GM12878 (cell line): ENCODE results near the gene MUC5B. TPM values are rescaled to one million over a fixed set of nuclear protein-coding genes. Genes with fewer than 3 reads are reported as not detected.

Source experiments
- ATAC-seq: fragments of 200-7000 bp; cut with Tn5 transposase; 3 replicates; pipeline ENCODE4 v1.9.1; 2020; ENCODE audit warnings: mild to moderate bottlenecking, moderate library complexity
- BruUV-seq: library from RNA; stranded (reverse); fragments of 400-500 nt; replicated peaks from 2 replicates; lab custom pipeline; 2021; lab: Mats Ljungman, UMichigan
- CTCF ChIA-PET: fragments of 300-600 bp; sonication (Branson Sonifier 250); formaldehyde crosslinking; extraction: SDS; loops from one replicate; lab custom pipeline; 2021; ENCODE audit warnings: inconsistent platforms; lab: Yijun Ruan, JAX
- POLR2A ChIA-PET: fragments of 350-600 bp; formaldehyde crosslinking; extraction: SDS; loops from one replicate; lab custom pipeline; 2021; ENCODE audit warnings: inconsistent platforms; lab: Charles Lee
- RAD21 ChIA-PET: fragments of 300-600 bp; sonication (Branson Sonifier 250); formaldehyde crosslinking; loops from one replicate; lab custom pipeline; 2023; ENCODE audit warnings: antibody characterized with exemption; ENCODE audit not compliant: unreplicated experiment; lab: Charles Lee
- SMC1A ChIA-PET: fragments of 300-600 bp; sonication (Branson Sonifier 250); formaldehyde crosslinking; loops from one replicate; lab custom pipeline; 2023; ENCODE audit not compliant: unreplicated experiment, uncharacterized antibody; lab: Charles Lee
- DNase-seq: peaks from one replicate; pipeline ENCODE4 v3.0.0-alpha.2; 2011; ENCODE audit warnings: low read depth, low spot score
- FAIRE-seq: peaks from 3 replicates; lab custom pipeline; 2011; peaks lifted over from hg19 to GRCh38; lab: Jason Lieb, UNC
- H2AFZ ChIP-seq: 2 replicates; pipeline ENCODE4 v1.6.0; 2011; ENCODE audit warnings: low read depth, low read length, control low read depth; ENCODE audit not compliant: control insufficient read depth
- H3K27ac ChIP-seq: 2 replicates; pipeline ENCODE4 v1.5.1; 2011; ENCODE audit warnings: control low read depth; ENCODE audit not compliant: control insufficient read depth, insufficient read depth
- H3K27me3 ChIP-seq, 2 experiments: replicated peaks in 1 of 2; 2 replicates each; pipeline versions ENCODE4 v1.6.0 to v1.6.1; 2011; ENCODE audit warnings: low read length in 1 of 2; ENCODE audit not compliant: control insufficient read depth in 2 of 2, insufficient read depth in 2 of 2
- H3K36me3 ChIP-seq, 2 experiments: 2 replicates each; pipeline ENCODE4 v1.5.1; 2011; ENCODE audit warnings: low read length in 1 of 2; ENCODE audit not compliant: control insufficient read depth in 2 of 2, insufficient read depth in 2 of 2
- H3K4me1 ChIP-seq: 2 replicates; pipeline ENCODE4 v1.6.1; 2011; ENCODE audit warnings: mild to moderate bottlenecking, low read length, moderate library complexity, mixed read lengths; ENCODE audit not compliant: control insufficient read depth, insufficient read depth
- H3K4me2 ChIP-seq: 2 replicates; pipeline ENCODE4 v1.6.0; 2011; ENCODE audit warnings: control low read depth; ENCODE audit not compliant: control insufficient read depth, insufficient read depth
- H3K4me3 ChIP-seq: fragments of 200-600 bp; sonication (generic); 2 replicates; pipeline ENCODE4 v1.5.1; 2016
- H3K79me2 ChIP-seq: 2 replicates; pipeline ENCODE4 v1.6.0; 2011; ENCODE audit warnings: low read length; ENCODE audit not compliant: control insufficient read depth, insufficient read depth
- H3K9ac ChIP-seq: 2 replicates; pipeline ENCODE4 v1.8.0; 2011; ENCODE audit warnings: low read length, control low read depth, mixed read lengths; ENCODE audit not compliant: control insufficient read depth, insufficient read depth
- H3K9me3 ChIP-seq: replicated peaks from 3 replicates; pipeline ENCODE4 v1.5.1; 2011; ENCODE audit warnings: mild to moderate bottlenecking, low read length; ENCODE audit not compliant: control insufficient read depth, insufficient read depth
- H4K20me1 ChIP-seq: 2 replicates; pipeline ENCODE4 v1.6.0; 2011; ENCODE audit not compliant: control insufficient read depth, insufficient read depth
- BRCA1 ChIP-seq: IDR thresholded peaks from 2 replicates; pipeline ENCODE4 v1.6.1; 2011; ENCODE audit warnings: low read depth, low read length, improper control_type of control experiment
- CBX5 ChIP-seq: sonication (generic); IDR thresholded peaks from 2 replicates; pipeline ENCODE4 v1.6.1; 2016; ENCODE audit warnings: low read depth, moderate library complexity, mild to moderate bottlenecking, inconsistent platforms
- CHD2 ChIP-seq: IDR thresholded peaks from 2 replicates; pipeline ENCODE4 v1.6.1; 2011; ENCODE audit warnings: low read depth, low read length, improper control_type of control experiment, borderline replicate concordance
- JUNB ChIP-seq: IDR thresholded peaks from 2 replicates; pipeline ENCODE4 v1.6.1; 2016; ENCODE audit warnings: antibody characterized with exemption, mild to moderate bottlenecking
- KDM1A ChIP-seq: fragments of 200-600 bp; sonication (generic); IDR thresholded peaks from 2 replicates; pipeline ENCODE4 v1.6.1; 2016; ENCODE audit warnings: borderline replicate concordance
- MEF2A ChIP-seq: IDR thresholded peaks from 2 replicates; pipeline ENCODE4 v1.6.1; 2011; ENCODE audit warnings: low read depth, mild to moderate bottlenecking, low read length, moderate library complexity; ENCODE audit not compliant: insufficient read depth
- MTA2 ChIP-seq: fragments of 450-650 bp; IDR thresholded peaks from 2 replicates; pipeline ENCODE4 v1.6.1; 2016; ENCODE audit warnings: low read depth, mild to moderate bottlenecking, moderate library complexity
- MYC ChIP-seq: IDR thresholded peaks from 2 replicates; pipeline ENCODE4 v1.6.1; 2011; ENCODE audit warnings: mild to moderate bottlenecking, low read length, moderate library complexity, inconsistent platforms; ENCODE audit not compliant: insufficient read depth, insufficient replicate concordance, insufficient read length, severe bottlenecking
- POU2F2 ChIP-seq: IDR thresholded peaks from 3 replicates; pipeline ENCODE4 v1.6.1; 2011; ENCODE audit warnings: low read depth, mild to moderate bottlenecking, low read length, borderline replicate concordance
- RAD51 ChIP-seq: fragments of 450-650 bp; IDR thresholded peaks from 2 replicates; pipeline ENCODE4 v1.6.1; 2016; ENCODE audit warnings: moderate library complexity, mild to moderate bottlenecking, inconsistent platforms
- SMARCA5 ChIP-seq: fragments of 450-650 bp; IDR thresholded peaks from 2 replicates; pipeline ENCODE4 v1.6.1; 2017; ENCODE audit warnings: mild to moderate bottlenecking
- USF2 ChIP-seq: IDR thresholded peaks from 2 replicates; pipeline ENCODE4 v1.6.1; 2011; ENCODE audit warnings: low read depth, low read length, improper control_type of control experiment, borderline replicate concordance
- WRNIP1 ChIP-seq: IDR thresholded peaks from 2 replicates; pipeline ENCODE4 v1.6.1; 2011; ENCODE audit warnings: low read depth, low read length, improper control_type of control experiment, borderline replicate concordance
- ZBTB33 ChIP-seq: fragments of 450-650 bp; IDR thresholded peaks from 2 replicates; pipeline ENCODE4 v1.6.1; 2017; ENCODE audit warnings: mild to moderate bottlenecking
- ZNF24 ChIP-seq: fragments of 450-650 bp; IDR thresholded peaks from 2 replicates; pipeline ENCODE4 v1.6.1; 2017; ENCODE audit warnings: antibody characterized with exemption, mild to moderate bottlenecking
- ZNF274 ChIP-seq: IDR thresholded peaks from one replicate; pipeline ENCODE4 v1.8.0; 2011; ENCODE audit not compliant: insufficient read length, insufficient read depth
- ZNF384 ChIP-seq: IDR thresholded peaks from 2 replicates; pipeline ENCODE4 v1.6.1; 2012; ENCODE audit warnings: low read depth, mild to moderate bottlenecking, low read length, improper control_type of control experiment, borderline replicate concordance
- WGBS: methylation state at CpG from one replicate; pipeline ENCODE4 v1.1.6; 2016; ENCODE audit warnings: low lambda C conversion rate; ENCODE audit not compliant: insufficient replicate concordance, insufficient coverage; ENCODE audit errors: missing lambda C conversion rate; 5-methylcytosine and 5-hydroxymethylcytosine counted together
- in situ Hi-C: fragments of 300-500 bp; cut with MboI; formaldehyde crosslinking; loops from 9 replicates; pipeline ENCODE4 v1.14.3; 2018; ENCODE audit warnings: mixed read lengths
- intact Hi-C: fragments of 100-400 bp; cut with micrococcal nuclease; formaldehyde crosslinking; loops from one replicate; pipeline ENCODE4 v1.14.2; 2022; ENCODE audit not compliant: unreplicated experiment
- polyA plus RNA-seq, 11 experiments: library from polyadenylated mRNA; depleted of rRNA in 4 of 11; unstranded in 6 of 11; stranded (reverse) in 5 of 11; fragments of >200 nt; fragmentation: Nextera tagmentation in 4 of 11; fragmentation: Illumina TruSeq in 1 of 11; extraction: Ambion mirVana in 4 of 11; extraction: Trizol in 1 of 11; gene quantifications; 1 replicate in 1 of 11; 2 replicates in 10 of 11; pipeline versions ENCODE4 v1.2.1 to v1.2.3, GENCODE V29; 2011 to 2016; ENCODE audit warnings: inconsistent platforms in 2 of 11, missing spikeins in 2 of 11, low read depth in 1 of 11
- total RNA-seq, 4 experiments: library from RNA; depleted of rRNA in 3 of 4; stranded (reverse); fragments of >200 nt in 3 of 4; fragmentation: Illumina TruSeq in 1 of 4; extraction: Trizol in 1 of 4; gene quantifications; 2 replicates each; pipeline versions ENCODE4 v1.2.1 to v1.2.3, GENCODE V29; 2013 to 2021
- TF ChIP-seq, protein P1 (sequence below): fragments of 450-650 bp; IDR thresholded peaks from 2 replicates; pipeline ENCODE4 v1.6.1; 2018; ENCODE audit warnings: borderline replicate concordance, mild to moderate bottlenecking; ENCODE audit not compliant: partially characterized antibody
- TF ChIP-seq, protein P2 (sequence below): fragments of 450-650 bp; IDR thresholded peaks from 2 replicates; pipeline ENCODE4 v1.6.1; 2014; ENCODE audit warnings: mild to moderate bottlenecking

Gene MUC5B
- total and polyA plus RNA-seq, 10 of the 15 experiments (the other 5 are each of a cell fraction or from before 2014, with no cell fraction given), result 1.5 TPM; not detected in 9

GRCh38 chr11:1241706-1242105 is 18.8 kb downstream of the MUC5B start (continued):
- TF ChIP-seq MTA2 (no peak), USF2 (no peak), ZNF384 (no peak), RAD51 (no peak)

- Histone ChIP-seq H3K27ac (no peak overlapping the region), H3K27me3 (no peaks in the 10 kb centered on the region), H3K4me2 (no peak overlapping the region), H4K20me1 (no peaks in the 10 kb centered on the region), H3K79me2 (no peaks in the 10 kb centered on the region), H2AFZ (no peak overlapping the region), H3K36me3 (no peaks in the 10 kb centered on the region), H3K9me3 (no peaks in the 10 kb centered on the region; the same call in 2 of the 3 replicates), H3K9ac (no peak overlapping the region), H3K4me1 (no peaks in the 10 kb centered on the region), H3K4me3 (no peak overlapping the region)
- ChIA-PET POLR2A (no interaction called here), SMC1A (no interaction called here), RAD21 (no interaction called here), CTCF (no interaction called here)
- no peak for ATAC-seq
- DNase-seq, result no peak
- intact Hi-C loops, result no loop called here
- WGBS, result 62% methylated on average over 20 of the region's 20 CpGs
- FAIRE-seq, result no peak
- no TSS peak for BruUV-seq
- in situ Hi-C loops, result no loop called here
- TF ChIP-seq ZNF274, result no peak
- no peak for TF ChIP-seq MEF2A
- TF ChIP-seq BRCA1, result no peak
- no peak for TF ChIP-seq SMARCA5
- no peak for TF ChIP-seq CBX5
- TF ChIP-seq WRNIP1, result no peak
- TF ChIP-seq ZNF24, result no peak
- TF ChIP-seq POU2F2, result no peak
- no peak for TF ChIP-seq KDM1A
- TF ChIP-seq, protein P1, sequence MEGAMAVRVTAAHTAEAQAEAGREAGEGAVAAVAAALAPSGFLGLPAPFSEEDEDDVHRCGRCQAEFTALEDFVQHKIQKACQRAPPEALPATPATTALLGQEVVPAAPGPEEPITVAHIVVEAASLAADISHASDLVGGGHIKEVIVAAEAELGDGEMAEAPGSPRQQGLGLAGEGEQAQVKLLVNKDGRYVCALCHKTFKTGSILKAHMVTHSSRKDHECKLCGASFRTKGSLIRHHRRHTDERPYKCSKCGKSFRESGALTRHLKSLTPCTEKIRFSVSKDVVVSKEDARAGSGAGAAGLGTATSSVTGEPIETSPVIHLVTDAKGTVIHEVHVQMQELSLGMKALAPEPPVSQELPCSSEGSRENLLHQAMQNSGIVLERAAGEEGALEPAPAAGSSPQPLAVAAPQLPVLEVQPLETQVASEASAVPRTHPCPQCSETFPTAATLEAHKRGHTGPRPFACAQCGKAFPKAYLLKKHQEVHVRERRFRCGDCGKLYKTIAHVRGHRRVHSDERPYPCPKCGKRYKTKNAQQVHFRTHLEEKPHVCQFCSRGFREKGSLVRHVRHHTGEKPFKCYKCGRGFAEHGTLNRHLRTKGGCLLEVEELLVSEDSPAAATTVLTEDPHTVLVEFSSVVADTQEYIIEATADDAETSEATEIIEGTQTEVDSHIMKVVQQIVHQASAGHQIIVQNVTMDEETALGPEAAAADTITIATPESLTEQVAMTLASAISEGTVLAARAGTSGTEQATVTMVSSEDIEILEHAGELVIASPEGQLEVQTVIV, result no peak
- no peak for TF ChIP-seq MYC
- TF ChIP-seq CHD2, result no peak
- TF ChIP-seq JUNB, result no peak
- TF ChIP-seq, protein P2, sequence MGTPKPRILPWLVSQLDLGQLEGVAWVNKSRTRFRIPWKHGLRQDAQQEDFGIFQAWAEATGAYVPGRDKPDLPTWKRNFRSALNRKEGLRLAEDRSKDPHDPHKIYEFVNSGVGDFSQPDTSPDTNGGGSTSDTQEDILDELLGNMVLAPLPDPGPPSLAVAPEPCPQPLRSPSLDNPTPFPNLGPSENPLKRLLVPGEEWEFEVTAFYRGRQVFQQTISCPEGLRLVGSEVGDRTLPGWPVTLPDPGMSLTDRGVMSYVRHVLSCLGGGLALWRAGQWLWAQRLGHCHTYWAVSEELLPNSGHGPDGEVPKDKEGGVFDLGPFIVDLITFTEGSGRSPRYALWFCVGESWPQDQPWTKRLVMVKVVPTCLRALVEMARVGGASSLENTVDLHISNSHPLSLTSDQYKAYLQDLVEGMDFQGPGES, result no peak
- TF ChIP-seq ZBTB33, result no peak
Measured at GRCh38 chr11:1242289-1242688, 19.4 kb downstream of the MUC5B start.
